ENCODE data around the gene CD44. TPM values are rescaled to one million over a fixed set of nuclear protein-coding genes. Genes with fewer than 3 reads are reported as not detected.

CD44 gene
- total RNA-seq, 4 donors from 2014 or later, result 92.7 to 627 (median 158) TPM

DNA sequence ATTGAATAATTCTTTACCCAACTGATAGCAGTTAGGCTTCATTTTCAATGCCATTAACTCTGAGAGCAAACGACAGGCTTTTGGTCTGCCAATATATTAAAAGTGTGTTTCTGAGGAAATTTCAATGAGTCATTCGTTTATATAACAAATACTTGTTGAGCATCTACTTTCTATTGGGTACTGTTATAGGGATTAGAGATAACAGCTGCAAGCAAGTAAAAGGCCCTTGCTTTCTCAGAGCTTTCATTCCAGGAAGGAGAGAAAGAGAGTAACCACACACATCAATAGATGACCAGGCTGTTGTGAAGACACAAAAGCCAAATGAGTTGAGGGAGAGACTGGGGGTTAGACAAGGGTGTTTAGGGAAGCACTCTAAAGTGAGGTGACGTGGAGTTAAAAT lies 35.7 kb downstream of the CD44 start:
- no peak for TF ChIP-seq CTCF (IDR thresholded peaks at IDR 0.05)
- ATAC-seq (ENCODE audit: low FRiP score), result no peak
- DNase-seq (ENCODE audit: low spot score), result no peak

- no peak for TF ChIP-seq CTCF (IDR thresholded peaks at IDR 0.05)
- ATAC-seq (ENCODE audit: low FRiP score) (no peak), DNase-seq (ENCODE audit: low spot score) (no peak)
Measured at GRCh38 chr11:35177370-35177769, 38.4 kb downstream of the CD44 start.

- TF ChIP-seq CTCF (IDR thresholded peaks at IDR 0.05), result no peak
- DNase-seq (ENCODE audit: low spot score) (no peak), ATAC-seq (ENCODE audit: low FRiP score) (no peak)
Measured at GRCh38 chr11:35178067-35178805, 39.3 kb downstream of the CD44 start.

DNA sequence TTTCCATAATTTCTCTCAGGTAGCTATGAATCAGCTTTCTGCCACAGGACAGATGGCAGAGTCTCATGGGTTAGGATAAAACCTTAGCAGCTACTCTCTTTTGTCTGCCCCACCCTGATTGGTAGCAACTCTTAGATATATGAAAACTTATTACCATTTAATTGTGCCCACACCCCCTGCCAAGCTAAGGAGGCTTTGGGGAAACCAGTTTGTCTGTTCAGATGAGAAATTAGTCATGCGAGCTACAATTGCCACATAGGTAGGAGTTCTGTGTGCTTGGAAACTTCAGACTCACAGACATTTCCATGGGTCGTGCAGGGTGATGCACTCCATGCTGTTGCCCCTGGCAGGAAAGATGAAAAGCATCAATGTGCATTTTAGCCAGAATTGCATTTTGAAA lies 39.9 kb downstream of the CD44 start:
- TF ChIP-seq CTCF (IDR thresholded peaks at IDR 0.05), result no peak
- no peak for ATAC-seq (ENCODE audit: low FRiP score)

DNA sequence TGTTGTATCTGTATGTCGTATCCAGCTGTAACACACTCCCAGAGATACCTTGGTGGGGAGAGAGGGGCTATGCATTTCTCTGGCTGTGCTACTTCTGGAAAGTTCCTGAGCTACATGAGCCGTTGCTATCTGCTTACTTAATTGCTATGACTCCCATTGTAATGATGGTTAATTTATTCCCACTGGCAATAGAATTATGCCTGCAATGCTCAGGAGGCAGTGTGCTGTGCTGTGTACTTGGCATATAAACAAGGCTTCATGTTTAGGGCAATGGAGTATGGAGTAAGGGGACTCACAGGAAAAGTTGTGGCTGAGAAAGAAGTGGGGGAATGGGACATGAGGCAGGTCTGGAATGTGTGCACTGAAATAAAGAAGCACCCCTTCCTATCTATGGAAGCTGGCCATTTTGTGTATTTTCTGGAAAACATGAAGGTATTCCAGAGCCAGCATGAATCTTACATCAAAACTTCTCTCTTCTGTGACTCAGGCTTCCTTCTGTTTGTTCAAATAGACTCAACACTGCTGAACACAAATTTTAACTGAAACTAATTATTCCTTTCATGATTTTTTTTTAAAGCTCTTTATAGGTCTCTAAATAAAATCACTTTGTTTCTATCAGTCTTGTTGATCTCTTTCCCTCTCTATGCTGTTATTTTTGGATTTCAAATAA lies 40.6 kb downstream of the CD44 start:
- TF ChIP-seq CTCF (IDR thresholded peaks at IDR 0.05), result no peak
- ATAC-seq (ENCODE audit: low FRiP score) (no peak), DNase-seq (ENCODE audit: low spot score) (no peak)

More for the DNA sequence above, 39.9 kb downstream of the CD44 start:
- DNase-seq (ENCODE audit: low spot score), result no peak

GRCh38 chr11:35180317-35181233 lies 41.6 kb downstream of the CD44 start:
- ATAC-seq (ENCODE audit: low FRiP score) (peak; percentile 25), DNase-seq (ENCODE audit: low spot score) (no peak)
- TF ChIP-seq CTCF (IDR thresholded peaks at IDR 0.05), result no peak
